Mucosa of descending colon (tissue), 3 donors: ENCODE measurements around the gene ABCC11. TPM values are rescaled to one million over a fixed set of nuclear protein-coding genes. Genes with fewer than 3 reads are reported as not detected.

Experiments used
- ATAC-seq: fragments of 200-7000 bp; cut with Tn5 transposase; one replicate; pipeline ENCODE4 v1.9.1; 2020; ENCODE audit warnings: mild to moderate bottlenecking, moderate library complexity
- DNase-seq, 3 donors: peaks; one replicate each; pipeline ENCODE4 v3.0.0-alpha.2; 2020
- H3K36me3 ChIP-seq: fragments of 200-600 bp; one replicate; pipeline ENCODE4 v1.8.0; 2021; ENCODE audit warnings: low read depth, mild to moderate bottlenecking
- H3K4me1 ChIP-seq: fragments of 200-600 bp; one replicate; pipeline ENCODE4 v1.8.0; 2021; ENCODE audit warnings: low read depth, mild to moderate bottlenecking
- H3K4me3 ChIP-seq: fragments of 200-600 bp; one replicate; pipeline ENCODE4 v1.8.0; 2021; ENCODE audit warnings: mild to moderate bottlenecking
- H3K9me3 ChIP-seq: fragments of 200-600 bp; one replicate; pipeline ENCODE4 v1.8.0; 2021; ENCODE audit warnings: mild to moderate bottlenecking
- CTCF ChIP-seq: fragments of 200-600 bp; IDR thresholded peaks from one replicate; pipeline ENCODE4 v1.8.0; 2022; ENCODE audit warnings: antibody characterized with exemption, mild to moderate bottlenecking
- intact Hi-C, 2 donors: fragments of 100-400 bp; cut with DNase I in 1 of 2; cut with micrococcal nuclease in 1 of 2; formaldehyde crosslinking; loops; one replicate each; pipeline versions ENCODE4 v1.11.0 to v1.11.1; 2022; cut with DNase I, micrococcal nuclease
- total RNA-seq, 3 donors: library from RNA; stranded (reverse); fragmentation: NEBNext Ultra II Directional in 2 of 3; extraction: Animal tissue kit (Norgen Biotek cat#: 25700) in 2 of 3; gene quantifications; one replicate each; pipeline versions ENCODE4 v1.2.1 to v1.2.4, GENCODE V29; 2021 to 2023
- donor health status: DM: no; HTN: no; CAD: no; lungs with moderate emphysema.
- donor health status: DM: no; HTN: no; CAD: no.
- donor health status: DM: no; HTN: yes; CAD: no.

The ABCC11 gene
- total RNA-seq, 3 donors from 2014 or later, result 0.32 to 0.35 (median 0.34) TPM

GRCh38 chr16:48269011-48269410 lies 21.7 kb upstream of the ABCC11 start:
- Histone ChIP-seq H3K4me1 (no peaks in the 10 kb centered on the region), H3K4me3 (no peak overlapping the region), H3K36me3 (no peaks in the 10 kb centered on the region), H3K9me3 (no peaks in the 10 kb centered on the region)
- no peak for ATAC-seq
- intact Hi-C loops, result no loop called here
- no peak for DNase-seq
- TF ChIP-seq CTCF, result no peak

GRCh38 chr16:48262631-48263030 lies 15.3 kb upstream of the ABCC11 start:
- H3K36me3 ChIP-seq, result no peaks in the 10 kb centered on the region
- H3K9me3 ChIP-seq, result no peaks in the 10 kb centered on the region
- no peak for DNase-seq
- no peak for ATAC-seq
- H3K4me1 ChIP-seq, result no peaks in the 10 kb centered on the region
- intact Hi-C loops, result no loop called here
- H3K4me3 ChIP-seq, result no peak overlapping the region
- no peak for TF ChIP-seq CTCF

GRCh38 chr16:48261569-48261968 lies 14.2 kb upstream of the ABCC11 start:
- no peaks in the 10 kb centered on the region for H3K36me3 ChIP-seq
- TF ChIP-seq CTCF, result no peak
- no peak overlapping the region for H3K4me3 ChIP-seq
- no peaks in the 10 kb centered on the region for H3K9me3 ChIP-seq
- intact Hi-C loops, result no loop called here
- ATAC-seq (no peak), DNase-seq (no peak)
- H3K4me1 ChIP-seq, result no peaks in the 10 kb centered on the region

- DNase-seq (no peak), ATAC-seq (peak; percentile 63)
- Histone ChIP-seq H3K4me3 (no peak overlapping the region), H3K36me3 (no peaks in the 10 kb centered on the region), H3K4me1 (peaks cover 2% of the 10 kb centered on the region), H3K9me3 (no peaks in the 10 kb centered on the region)
- TF ChIP-seq CTCF, result no peak
- intact Hi-C loops, result no loop called here
These were observed 9.3 kb upstream of the ABCC11 start for GRCh38 chr16:48256579-48257177.

GRCh38 chr16:48252013-48252412 lies 4.7 kb upstream of the ABCC11 start:
- Histone ChIP-seq H3K4me1 (peaks cover 18% of the 10 kb centered on the region), H3K9me3 (no peaks in the 10 kb centered on the region), H3K4me3 (no peak overlapping the region), H3K36me3 (no peaks in the 10 kb centered on the region)
- no peak for TF ChIP-seq CTCF
- intact Hi-C loops, result no loop called here
- DNase-seq (no peak), ATAC-seq (peak; percentile 27)
